IMR-90 (cell line): ENCODE data around the gene CYSRT1. TPM values are rescaled to one million over a fixed set of nuclear protein-coding genes. Genes with fewer than 3 reads are reported as not detected.
A peak's percentile ranks its signal among the peaks of the same experiment; 100 is the strongest.

Experiments
- ATAC-seq: fragments of 200-7000 bp; cut with Tn5 transposase; 2 replicates; pipeline ENCODE4 v1.9.1; 2020; ENCODE audit warnings: low read depth, mild to moderate bottlenecking, moderate library complexity
- BruUV-seq: library from RNA; stranded (reverse); fragments of 400-500 nt; replicated peaks from 2 replicates; lab custom pipeline; 2021; lab: Mats Ljungman, UMichigan
- CTCF ChIA-PET: fragments of 300-600 bp; formaldehyde crosslinking; extraction: SDS; loops from one replicate; lab custom pipeline; 2021; ENCODE audit warnings: antibody characterized with exemption; lab: Yijun Ruan, JAX
- POLR2A ChIA-PET: fragments of 300-600 bp; sonication (Branson Sonifier 250); formaldehyde crosslinking; loops from one replicate; lab custom pipeline; 2022; ENCODE audit warnings: antibody characterized with exemption; ENCODE audit not compliant: unreplicated experiment; lab: Charles Lee
- DNase-seq: peaks from one replicate; pipeline ENCODE4 v3.0.0; 2013
- H2AFZ ChIP-seq: replicated peaks from 2 replicates; pipeline ENCODE3; 2013; ENCODE audit warnings: low read length, mild to moderate bottlenecking; ENCODE audit not compliant: poor library complexity
- H2AK5ac ChIP-seq: 2 replicates; pipeline ENCODE4 v1.6.1; 2013; ENCODE audit warnings: low read depth, low read length, inconsistent platforms
- H2AK9ac ChIP-seq: replicated peaks from 2 replicates; pipeline ENCODE3; 2013; ENCODE audit warnings: mild to moderate bottlenecking, low read depth, low read length, moderate library complexity; ENCODE audit not compliant: poor library complexity
- H2BK120ac ChIP-seq: 2 replicates; pipeline ENCODE4 v1.6.1; 2013; ENCODE audit warnings: low read depth, low read length, inconsistent platforms
- H2BK15ac ChIP-seq: 3 replicates; pipeline ENCODE4 v1.6.1; 2013; ENCODE audit warnings: low read depth, low read length, inconsistent platforms
- H2BK20ac ChIP-seq: 2 replicates; pipeline ENCODE4 v1.6.1; 2013; ENCODE audit warnings: low read depth, mild to moderate bottlenecking, inconsistent platforms, low read length, moderate library complexity
- H2BK5ac ChIP-seq: 2 replicates; pipeline ENCODE4 v1.6.1; 2013; ENCODE audit warnings: mild to moderate bottlenecking, low read depth, low read length, inconsistent platforms; ENCODE audit not compliant: poor library complexity, severe bottlenecking
- H3K14ac ChIP-seq: replicated peaks from 2 replicates; pipeline ENCODE4 v1.6.1; 2013; ENCODE audit warnings: low read depth, low read length, inconsistent platforms
- H3K18ac ChIP-seq: 2 replicates; pipeline ENCODE4 v1.6.1; 2013; ENCODE audit warnings: low read depth, low read length, control low read depth
- H3K23ac ChIP-seq: 2 replicates; pipeline ENCODE4 v1.6.1; 2013; ENCODE audit warnings: low read depth, low read length, inconsistent platforms
- H3K27ac ChIP-seq: 2 replicates; pipeline ENCODE4 v1.5.1; 2013; ENCODE audit warnings: mild to moderate bottlenecking, control low read depth, low read length; ENCODE audit not compliant: insufficient read depth
- H3K27me3 ChIP-seq: 2 replicates; pipeline ENCODE4 v1.6.1; 2013; ENCODE audit warnings: low read length; ENCODE audit not compliant: control insufficient read depth, insufficient read depth
- H3K36me3 ChIP-seq: 2 replicates; pipeline ENCODE4 v1.6.1; 2013; ENCODE audit warnings: low read length, mixed read lengths; ENCODE audit not compliant: control insufficient read depth, insufficient read depth
- H3K4ac ChIP-seq: 2 replicates; pipeline ENCODE4 v1.6.1; 2013; ENCODE audit warnings: low read depth, low read length, inconsistent platforms
- H3K4me1 ChIP-seq: 2 replicates; pipeline ENCODE4 v1.6.1; 2013; ENCODE audit warnings: low read length, mixed read lengths; ENCODE audit not compliant: control insufficient read depth, insufficient read depth
- H3K4me2 ChIP-seq: 2 replicates; pipeline ENCODE4 v1.6.1; 2013; ENCODE audit warnings: low read depth, mild to moderate bottlenecking, control low read depth, low read length, moderate library complexity
- H3K4me3 ChIP-seq: 2 replicates; pipeline ENCODE4 v1.5.1; 2013; ENCODE audit warnings: low read depth, mild to moderate bottlenecking, control low read depth, low read length, moderate library complexity; ENCODE audit not compliant: insufficient read depth
- H3K56ac ChIP-seq: 2 replicates; pipeline ENCODE4 v1.6.1; 2013; ENCODE audit warnings: low read length, inconsistent platforms; ENCODE audit not compliant: insufficient read depth; ENCODE audit errors: extremely low read depth
- H3K79me1 ChIP-seq, 2 experiments: 2 replicates each; pipeline ENCODE4 v1.6.1; 2013; ENCODE audit warnings: low read length in 2 of 2, inconsistent platforms in 1 of 2, low read depth in 1 of 2
- H3K9ac ChIP-seq: 2 replicates; pipeline ENCODE4 v1.6.1; 2013; ENCODE audit warnings: low read depth, low read length, control low read depth
- H3K9me1 ChIP-seq: 2 replicates; pipeline ENCODE4 v1.6.1; 2013; ENCODE audit warnings: low read length, inconsistent platforms; ENCODE audit not compliant: insufficient read depth
- H3K9me3 ChIP-seq: 2 replicates; pipeline ENCODE4 v1.6.1; 2013; ENCODE audit warnings: low read length; ENCODE audit not compliant: control insufficient read depth, insufficient read depth
- H4K20me1 ChIP-seq: 2 replicates; pipeline ENCODE4 v1.6.1; 2013; ENCODE audit warnings: low read length, inconsistent platforms; ENCODE audit not compliant: insufficient read depth
- H4K5ac ChIP-seq: 2 replicates; pipeline ENCODE4 v1.6.1; 2013; ENCODE audit warnings: mild to moderate bottlenecking, low read depth, low read length, control low read depth
- H4K8ac ChIP-seq, 2 experiments: 2 replicates each; pipeline ENCODE4 v1.6.1; 2013; ENCODE audit warnings: low read depth in 2 of 2, low read length in 2 of 2, control low read depth in 1 of 2, inconsistent platforms in 1 of 2
- H4K91ac ChIP-seq: 2 replicates; pipeline ENCODE4 v1.6.1; 2013; ENCODE audit warnings: low read depth, low read length, inconsistent platforms; ENCODE audit not compliant: insufficient read depth
- CHD1 ChIP-seq: IDR thresholded peaks from 2 replicates; pipeline ENCODE4 v1.6.1; 2012; ENCODE audit warnings: low read depth, low read length, improper control_type of control experiment
- USF2 ChIP-seq: fragments of 150-350 bp; IDR thresholded peaks from 2 replicates; pipeline ENCODE4 v1.6.1; 2017; ENCODE audit warnings: mild to moderate bottlenecking, antibody characterized with exemption, low read length, low read depth
- WGBS, 2 experiments: methylation state at CpG; one replicate each; pipeline versions ENCODE4 v1.1.5 to v1.1.7; 2013; ENCODE audit warnings: missing lambda C conversion rate in 2 of 2; ENCODE audit not compliant: insufficient read length in 1 of 2; ENCODE audit errors: extremely low coverage in 2 of 2; 5-methylcytosine and 5-hydroxymethylcytosine counted together
- dilution Hi-C: fragments of 300-500 bp; cut with HindIII; formaldehyde crosslinking; loops from one replicate; pipeline ENCODE4 v1.14.3; 2018; ENCODE audit warnings: low sequenced_read_pairs; ENCODE audit not compliant: unreplicated experiment
- in situ Hi-C: fragments of 300-500 bp; cut with MboI; formaldehyde crosslinking; loops from 3 replicates; pipeline ENCODE4 v1.14.3; 2019; ENCODE audit warnings: low sequenced_read_pairs, inconsistent platforms, mixed read lengths
- intact Hi-C: fragments of 100-400 bp; cut with micrococcal nuclease; formaldehyde crosslinking; loops from 2 replicates; pipeline ENCODE4 v1.10.0; 2022
- polyA plus RNA-seq, 3 experiments: library from polyadenylated mRNA; depleted of rRNA; stranded (reverse); fragments of >200 nt; gene quantifications; 2 replicates each; pipeline ENCODE4 v1.2.3, GENCODE V29; 2012; ENCODE audit warnings: low replicate concordance in 1 of 3
- total RNA-seq: library from RNA; depleted of rRNA; stranded (reverse); fragments of >200 nt; gene quantifications from 2 replicates; pipeline ENCODE4 v1.2.3, GENCODE V29; 2012

The CYSRT1 gene
- total and polyA plus RNA-seq, 2 of the 4 experiments (the other 2 are of a cell fraction) = 0.18 to 0.84 TPM

- H3K18ac ChIP-seq = no peak overlapping the region
- H2BK5ac ChIP-seq = peak overlapping the region; percentile 49
- in situ Hi-C loops = no loop called here
- ATAC-seq = peak; percentile 33
- peak overlapping the region; percentile 50 for H3K4me3 ChIP-seq
- H2AFZ ChIP-seq = peak overlapping the region; percentile 23
- CTCF ChIA-PET = no interaction called here
- peak overlapping the region; percentile 94 for H3K4me2 ChIP-seq
- no peak overlapping the region for H2BK120ac ChIP-seq
- 0% methylated on average over 47 of the region's 83 CpGs; no CpG with 5 or more reads in 1 of the 2 experiments for whole genome bisulfite sequencing, 2 experiments
- no peaks in the 10 kb centered on the region for H3K9me3 ChIP-seq
- H2AK5ac ChIP-seq = peak overlapping the region; percentile 94
- no peak overlapping the region for H4K5ac ChIP-seq
- H3K9me1 ChIP-seq = peaks cover 4% of the 10 kb centered on the region
- H3K27me3 ChIP-seq = no peaks in the 10 kb centered on the region
- H3K36me3 ChIP-seq = peaks cover 19% of the 10 kb centered on the region
- dilution Hi-C loops = no loop called here
- H3K56ac ChIP-seq = peak overlapping the region; percentile 59; the same call in 1 of the 2 replicates
- no TSS peak for BruUV-seq
- TF ChIP-seq CHD1 (peak; percentile 60; the same call in 1 of the 2 replicates), USF2 (no peak)
- no peak overlapping the region for H2BK15ac ChIP-seq
- H4K91ac ChIP-seq = peak overlapping the region; percentile 33; the same call in 1 of the 2 replicates
- DNase-seq = peak; percentile 32
- H2AK9ac ChIP-seq = peak overlapping the region; percentile 97
- POLR2A ChIA-PET = no interaction called here
- H3K4ac ChIP-seq = peak overlapping the region; percentile 87
- H3K14ac ChIP-seq = peak overlapping the region; percentile 91
- H4K8ac ChIP-seq = no peak overlapping the region; a peak in 1 of 4 replicates
- H3K9ac ChIP-seq = peak overlapping the region; percentile 90
- intact Hi-C loops = no loop called here
- H3K23ac ChIP-seq = peak overlapping the region; percentile 14
- H2BK20ac ChIP-seq = no peak overlapping the region
- peaks cover 37% of the 10 kb centered on the region for H4K20me1 ChIP-seq
- H3K79me1 ChIP-seq = peaks cover 12 to 53% of the 10 kb centered on the region in 2 experiments; a peak in 3 of 4 replicates
- peaks cover 8% of the 10 kb centered on the region; the same call in 1 of the 2 replicates for H3K4me1 ChIP-seq
- peak overlapping the region; percentile 77 for H3K27ac ChIP-seq
Observed at GRCh38 chr9:137241490-137242268, 16.7 kb downstream of the CYSRT1 start.
